ENCODE data around the gene CPLANE2.

CPLANE2 gene

GRCh38 chr1:16236511-16237342 is at the start of gene CPLANE2:
Gene CPLANE2 (minus strand): TSS chr1:16237183. CDS start chr1:16236742, 441 bp downstream.
- peak; percentile 73 for DNase-seq (ENCODE audit: extremely low read depth, low read depth)
- H3K4me3 ChIP-seq (replicated peaks; ENCODE audit: low read depth, low read length), result peak within 1 kb of the TSS; percentile 66
- no peak for TF ChIP-seq CTCF (IDR thresholded peaks at IDR 0.05; ENCODE audit: low read depth, low read length, missing control alignments)

- no peak for DNase-seq (ENCODE audit: extremely low read depth, low read depth)
- no peak for TF ChIP-seq CTCF (IDR thresholded peaks at IDR 0.05; ENCODE audit: low read depth, low read length, missing control alignments)
- no peak overlapping the region for H3K4me3 ChIP-seq (replicated peaks; ENCODE audit: low read depth, low read length)
These were observed 49.1 kb upstream of the CPLANE2 start for GRCh38 chr1:16286122-16286521.

DNA sequence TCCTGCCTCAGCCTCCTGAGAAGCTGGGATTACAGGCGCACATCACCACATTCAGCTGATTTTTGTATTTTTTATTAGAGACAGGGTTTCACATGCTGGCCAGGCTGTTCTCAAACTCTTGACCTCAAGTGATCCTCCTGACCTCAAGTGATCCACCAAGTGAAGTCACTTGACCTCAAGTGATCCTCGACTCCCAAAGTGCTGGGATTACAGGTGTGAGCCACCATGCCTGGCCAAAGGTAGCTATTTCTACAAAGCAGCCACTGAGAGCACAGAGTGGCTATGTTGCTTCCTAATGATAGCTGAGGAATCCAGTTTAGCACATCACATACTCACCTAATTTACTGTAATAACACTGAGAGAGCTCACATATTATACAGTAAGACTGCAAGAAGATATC is 44.8 kb upstream of the CPLANE2 start:
- no peak for TF ChIP-seq CTCF (IDR thresholded peaks at IDR 0.05; ENCODE audit: low read depth, low read length, missing control alignments)
- DNase-seq (ENCODE audit: extremely low read depth, low read depth), result no peak

GRCh38 chr1:16279186-16279585 is 42.2 kb upstream of the CPLANE2 start:
- no peak for DNase-seq (ENCODE audit: extremely low read depth, low read depth)
- no peak overlapping the region for H3K4me3 ChIP-seq (replicated peaks; ENCODE audit: low read depth, low read length)
- no peak for TF ChIP-seq CTCF (IDR thresholded peaks at IDR 0.05; ENCODE audit: low read depth, low read length, missing control alignments)

More for the DNA sequence above, 44.8 kb upstream of the CPLANE2 start:
- H3K4me3 ChIP-seq (replicated peaks; ENCODE audit: low read depth, low read length), result no peak overlapping the region

DNA sequence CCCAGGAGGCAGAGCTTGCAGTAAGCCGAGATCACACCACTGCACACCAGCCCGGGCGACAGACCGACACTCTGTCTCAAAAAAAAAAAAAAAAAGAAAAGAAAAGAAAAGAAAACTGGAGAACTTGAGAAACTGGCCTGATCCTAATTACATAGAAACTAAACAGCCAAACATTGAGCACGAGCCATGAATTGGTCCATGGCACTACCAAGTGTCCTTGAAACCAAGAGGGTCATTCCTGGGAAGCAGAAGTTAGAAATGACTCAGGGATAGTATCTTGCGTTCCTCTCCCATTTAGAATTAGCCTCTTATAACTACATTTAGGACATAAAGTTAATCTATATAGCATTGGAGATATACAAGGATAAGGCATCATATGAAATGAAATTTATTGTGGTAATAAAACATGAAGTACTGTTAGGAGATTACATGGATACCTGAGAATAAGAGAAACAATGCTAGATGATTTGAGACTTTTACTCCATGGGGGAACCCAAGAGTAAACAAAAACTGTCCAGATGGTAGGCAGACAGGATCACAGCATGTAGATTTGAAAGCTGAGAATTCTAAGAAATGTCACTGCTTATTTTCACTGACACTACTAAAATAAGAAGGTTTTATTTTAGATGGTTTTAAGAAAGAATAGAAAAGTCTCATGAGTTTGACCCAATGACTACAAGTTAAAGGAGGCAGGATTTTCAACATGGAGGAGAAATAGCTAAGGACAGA is 39.5 kb upstream of the CPLANE2 start:
- no peak for TF ChIP-seq CTCF (IDR thresholded peaks at IDR 0.05; ENCODE audit: low read depth, low read length, missing control alignments)
- H3K4me3 ChIP-seq (replicated peaks; ENCODE audit: low read depth, low read length), result no peak overlapping the region
- DNase-seq (ENCODE audit: extremely low read depth, low read depth), result no peak

DNA sequence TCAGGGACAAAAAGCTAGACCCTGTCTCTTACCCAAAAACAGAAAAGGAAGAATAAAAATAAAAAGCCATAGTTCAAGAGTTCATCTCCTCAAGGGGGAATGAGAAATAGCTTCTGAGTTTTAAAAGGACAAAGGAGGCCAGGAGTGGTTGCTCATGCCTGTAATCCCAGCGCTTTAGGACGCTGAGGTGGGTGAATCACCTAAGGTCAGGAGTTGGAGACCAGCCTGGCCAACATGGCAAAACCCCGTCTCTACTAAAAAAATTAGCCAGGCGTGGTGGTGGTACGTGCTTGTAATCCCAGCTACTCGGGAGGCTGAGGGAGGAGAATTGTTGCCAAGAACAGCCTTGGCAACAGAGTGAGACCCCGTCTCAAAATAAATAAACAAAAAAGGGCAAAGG is 38.6 kb upstream of the CPLANE2 start:
- TF ChIP-seq CTCF (IDR thresholded peaks at IDR 0.05; ENCODE audit: low read depth, low read length, missing control alignments), result no peak
- H3K4me3 ChIP-seq (replicated peaks; ENCODE audit: low read depth, low read length), result no peak overlapping the region
- no peak for DNase-seq (ENCODE audit: extremely low read depth, low read depth)

Measured in HFF-Myc (cell line).